Esophagus squamous epithelium (tissue), 4 donors: Measurements from ENCODE around the gene SLC4A3.

Experiments
- POLR2A ChIP-seq, 4 donors: fragments of 450-650 bp; IDR thresholded peaks; one replicate each; pipeline ENCODE4 v1.6.1; 2017; ENCODE audit warnings: antibody characterized with exemption in 4 of 4, mild to moderate bottlenecking in 4 of 4, moderate library complexity in 3 of 4
- TF ChIP-seq, protein P1 (sequence below), 6 experiments: fragments of 450-650 bp in 4 of 6; fragments of 200-600 bp in 2 of 6; sonication (generic) in 2 of 6; IDR thresholded peaks; one replicate each; pipeline ENCODE4 v1.5.1; 2016 to 2019; ENCODE audit warnings: antibody characterized with exemption in 6 of 6, mild to moderate bottlenecking in 4 of 6, moderate library complexity in 4 of 6

DNA sequence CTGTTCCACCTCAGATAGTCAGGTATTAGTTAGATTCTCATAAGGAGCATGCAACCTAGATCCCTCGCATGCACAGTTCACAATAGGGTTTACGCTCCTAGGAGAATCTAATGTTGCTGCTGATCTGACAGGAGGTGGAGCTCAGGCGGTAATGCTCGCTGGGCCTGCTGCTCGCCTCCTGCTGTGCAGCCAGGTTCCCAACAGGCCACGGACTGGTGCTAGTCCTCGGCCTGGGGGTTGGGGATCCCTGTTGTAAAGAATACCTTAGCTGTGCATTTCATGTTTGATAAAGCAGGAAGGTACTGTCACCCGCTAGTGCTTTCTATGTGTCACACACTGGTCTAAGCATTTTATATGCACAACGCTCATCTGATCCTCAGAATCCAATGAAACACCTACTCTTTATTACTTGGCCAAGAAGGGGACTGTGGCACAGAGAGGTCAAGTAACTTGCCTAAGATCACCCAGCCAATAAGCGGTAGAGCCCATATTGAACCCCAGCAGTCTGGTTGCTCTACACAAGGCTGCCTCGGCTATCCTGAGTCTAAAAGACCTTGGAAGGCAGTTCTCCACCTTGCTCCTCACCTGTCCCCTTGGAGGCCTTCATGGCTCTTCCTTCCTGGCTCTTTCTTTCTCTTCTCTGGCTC lies 35.8 kb downstream of the SLC4A3 start:
- TF ChIP-seq, protein P1, sequence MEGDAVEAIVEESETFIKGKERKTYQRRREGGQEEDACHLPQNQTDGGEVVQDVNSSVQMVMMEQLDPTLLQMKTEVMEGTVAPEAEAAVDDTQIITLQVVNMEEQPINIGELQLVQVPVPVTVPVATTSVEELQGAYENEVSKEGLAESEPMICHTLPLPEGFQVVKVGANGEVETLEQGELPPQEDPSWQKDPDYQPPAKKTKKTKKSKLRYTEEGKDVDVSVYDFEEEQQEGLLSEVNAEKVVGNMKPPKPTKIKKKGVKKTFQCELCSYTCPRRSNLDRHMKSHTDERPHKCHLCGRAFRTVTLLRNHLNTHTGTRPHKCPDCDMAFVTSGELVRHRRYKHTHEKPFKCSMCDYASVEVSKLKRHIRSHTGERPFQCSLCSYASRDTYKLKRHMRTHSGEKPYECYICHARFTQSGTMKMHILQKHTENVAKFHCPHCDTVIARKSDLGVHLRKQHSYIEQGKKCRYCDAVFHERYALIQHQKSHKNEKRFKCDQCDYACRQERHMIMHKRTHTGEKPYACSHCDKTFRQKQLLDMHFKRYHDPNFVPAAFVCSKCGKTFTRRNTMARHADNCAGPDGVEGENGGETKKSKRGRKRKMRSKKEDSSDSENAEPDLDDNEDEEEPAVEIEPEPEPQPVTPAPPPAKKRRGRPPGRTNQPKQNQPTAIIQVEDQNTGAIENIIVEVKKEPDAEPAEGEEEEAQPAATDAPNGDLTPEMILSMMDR (IDR thresholded peaks at IDR 0.05), result no peak
- no peak for TF ChIP-seq POLR2A (IDR thresholded peaks at IDR 0.05)
